Gastrocnemius medialis (tissue), 4 donors: Measurements from ENCODE around the gene NUDT14. TPM values are rescaled to one million over a fixed set of nuclear protein-coding genes. Genes with fewer than 3 reads are reported as not detected.

Experiments used
- ATAC-seq, 2 donors: fragments of 150-250 bp; one replicate each; pipeline ENCODE4 v1.9.1; 2016
- DNase-seq, 2 donors: peaks; one replicate each; pipeline ENCODE4 v3.0.0-alpha.2; 2019
- H3K27ac ChIP-seq, 4 donors: fragments of 200-600 bp; sonication (generic); 1 replicate in 1 of 4; 2 replicates in 3 of 4; pipeline ENCODE4 v1.5.1; 2016 to 2018; ENCODE audit warnings: mild to moderate bottlenecking in 2 of 4, moderate library complexity in 1 of 4
- H3K27me3 ChIP-seq, 3 donors: fragments of 200-600 bp; sonication (generic) in 2 of 3; 1 replicate in 1 of 3; 2 replicates in 2 of 3; pipeline versions ENCODE4 v1.5.1 to v1.6.0; 2016 to 2019; ENCODE audit warnings: mild to moderate bottlenecking in 1 of 3, moderate library complexity in 1 of 3
- H3K36me3 ChIP-seq, 2 donors: fragments of 200-600 bp; sonication (generic) in 1 of 2; one replicate each; pipeline ENCODE4 v1.5.1; 2017 to 2018
- H3K4me1 ChIP-seq, 2 donors: fragments of 200-600 bp; sonication (generic) in 1 of 2; one replicate each; pipeline ENCODE4 v1.5.1; 2016 to 2017; ENCODE audit warnings: mild to moderate bottlenecking in 2 of 2
- H3K4me3 ChIP-seq, 4 donors: fragments of 200-600 bp; sonication (generic) in 3 of 4; 1 replicate in 1 of 4; 2 replicates in 3 of 4; pipeline ENCODE4 v1.5.1; 2016 to 2019; ENCODE audit warnings: mild to moderate bottlenecking in 2 of 4
- H3K9me3 ChIP-seq, 3 donors: fragments of 200-600 bp; sonication (generic) in 2 of 3; 1 replicate in 1 of 3; 2 replicates in 2 of 3; pipeline ENCODE4 v1.5.1; 2016 to 2019
- CTCF ChIP-seq, 5 experiments: fragments of 450-650 bp in 3 of 5; fragments of 200-600 bp in 2 of 5; sonication (generic) in 2 of 5; IDR thresholded peaks in 4 of 5; conservative IDR thresholded peaks in 1 of 5; 1 replicate in 4 of 5; 2 replicates in 1 of 5; pipeline ENCODE4 v1.5.1; 2016 to 2019; ENCODE audit warnings: antibody characterized with exemption in 5 of 5, mild to moderate bottlenecking in 3 of 5, moderate library complexity in 3 of 5
- POLR2A ChIP-seq, 2 donors: fragments of 450-650 bp; IDR thresholded peaks; one replicate each; pipeline ENCODE4 v1.6.1; 2017; ENCODE audit warnings: antibody characterized with exemption in 2 of 2, mild to moderate bottlenecking in 2 of 2, moderate library complexity in 2 of 2
- in situ Hi-C, 4 donors: fragments of 200-750 bp; cut with MboI; loops; one replicate each; pipeline versions ENCODE4 v1.15.0 to v1.8.0; 2017; ENCODE audit warnings: low sequenced_read_pairs in 4 of 4
- intact Hi-C: fragments of 100-400 bp; cut with DNase I; formaldehyde crosslinking; loops from one replicate; pipeline ENCODE4 v1.15.1; 2023; ENCODE audit warnings: low total_unique reads
- total RNA-seq, 4 donors: library from RNA; depleted of rRNA; stranded (reverse); fragments of >200 nt; gene quantifications; one replicate each; pipeline versions ENCODE4 v1.1.0 to v1.2.3, GENCODE V29; 2016

Gene NUDT14
- total RNA-seq, 4 donors from 2014 or later: 11.0 to 25.5 (median 16.4) TPM

DNA sequence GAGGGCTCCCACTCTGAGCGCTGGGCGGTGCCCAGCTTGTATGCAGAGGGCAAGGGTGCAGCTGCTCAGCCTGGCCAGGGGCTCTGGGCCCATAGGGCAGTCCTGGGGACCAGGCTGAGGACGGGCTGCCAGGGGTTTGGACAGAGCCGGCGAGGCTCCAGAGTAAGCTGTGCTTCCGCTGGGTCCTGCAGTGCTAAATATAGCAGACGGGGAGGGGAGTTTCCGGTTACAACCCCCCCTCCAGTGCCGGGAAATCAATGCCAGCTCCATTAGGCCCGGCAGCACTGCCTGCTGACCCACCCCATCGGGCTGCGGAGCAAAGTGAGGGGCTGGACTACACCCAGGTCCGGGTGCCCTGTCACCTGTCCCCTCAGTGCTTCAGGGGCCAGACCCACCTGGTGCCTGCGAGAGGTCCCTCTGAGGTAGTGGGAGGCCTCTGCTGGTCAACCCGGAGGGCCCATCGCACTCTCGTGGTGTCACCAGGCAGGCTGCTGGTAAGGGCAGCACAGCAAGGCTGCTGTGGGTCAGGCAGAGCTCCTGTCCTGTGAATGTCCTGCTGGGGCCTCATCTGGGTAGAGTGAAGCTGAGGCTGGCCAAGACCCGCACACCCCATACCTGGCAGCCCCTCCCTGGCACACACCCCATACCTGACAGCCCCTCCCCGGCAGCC, 10.0 kb downstream of the NUDT14 start:
- ATAC-seq: peak; percentile 29 to 46

GRCh38 chr14:105169776-105170655, 11.1 kb downstream of the NUDT14 start:
- DNase-seq (peak in 1 of 2 donors; percentile 30), ATAC-seq (no peak)
- no peaks in the 10 kb centered on the region for H3K27me3 ChIP-seq
- in situ Hi-C loops: no loop called here
- H3K4me3 ChIP-seq: no peak overlapping the region
- intact Hi-C loops: loop anchor here (5.0 to 10.0 kb wide), 4 partner anchors 75 to 325 kb away; partner anchors contain the start of genes BTBD6, CLBA1 and TEDC1
- H3K27ac ChIP-seq: peak overlapping the region; percentile 76 to 83 (median 80)
- H3K4me1 ChIP-seq: peaks cover 40 to 48% of the 10 kb centered on the region in 2 donors
- H3K9me3 ChIP-seq: no peaks in the 10 kb centered on the region
- TF ChIP-seq POLR2A (IDR thresholded peaks at IDR 0.05): no peak
- TF ChIP-seq CTCF (IDR thresholded peaks at IDR 0.05 in 4 of 5, conservative IDR thresholded peaks at IDR 0.05 in 1 of 5): no peak
- H3K36me3 ChIP-seq: no peaks in the 10 kb centered on the region

More for the DNA sequence above, 10.0 kb downstream of the NUDT14 start:
- peak in 1 of 2 donors; percentile 71 for DNase-seq
- no peaks in the 10 kb centered on the region for H3K9me3 ChIP-seq
- intact Hi-C loops (loop anchor here (10.0 kb wide), 1 partner anchor 74 kb away; the partner anchor contains the start of gene BTBD6), in situ Hi-C loops (no loop called here)
- H3K27me3 ChIP-seq: no peaks in the 10 kb centered on the region
- H3K36me3 ChIP-seq: no peaks in the 10 kb centered on the region
- TF ChIP-seq CTCF (IDR thresholded peaks at IDR 0.05 in 4 of 5, conservative IDR thresholded peaks at IDR 0.05 in 1 of 5) (no peak), POLR2A (IDR thresholded peaks at IDR 0.05) (peak in 1 of 2 donors; percentile 32)
- H3K4me1 ChIP-seq: peaks cover 35 to 37% of the 10 kb centered on the region in 2 donors
- peak overlapping the region; percentile 76 to 83 (median 80) for H3K27ac ChIP-seq
- H3K4me3 ChIP-seq: peak overlapping the region in 2 of 4 donors; percentile 0 to 36

DNA sequence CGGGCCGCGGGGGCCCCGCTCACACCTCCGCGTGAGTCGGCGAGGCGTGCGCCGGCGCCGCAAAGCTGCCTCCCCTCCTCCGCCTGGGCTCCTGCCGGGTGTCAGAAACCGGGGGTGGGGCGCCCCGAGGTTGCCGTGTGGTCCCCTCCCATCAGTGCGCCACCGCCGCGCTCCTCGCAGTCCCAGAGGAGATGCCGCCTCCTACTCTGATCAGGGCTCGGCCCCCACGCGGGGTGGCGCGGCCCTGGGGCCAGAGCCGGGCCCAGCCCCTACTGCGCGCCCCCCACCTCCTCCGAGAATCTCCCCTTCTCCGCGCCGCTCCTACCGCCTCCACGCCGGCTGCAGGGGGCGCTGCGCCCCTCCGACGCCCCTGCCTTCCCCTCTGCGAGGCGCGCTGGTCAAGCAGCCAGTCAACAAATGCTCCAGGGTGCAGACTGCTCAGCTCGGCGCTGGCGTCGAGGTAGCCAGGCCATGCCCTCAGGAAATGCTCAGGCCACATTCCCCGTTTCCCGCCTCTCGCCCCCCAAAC, 12.1 kb downstream of the NUDT14 start:
- Histone ChIP-seq H3K36me3 (no peaks in the 10 kb centered on the region), H3K9me3 (no peaks in the 10 kb centered on the region), H3K27ac (peak overlapping the region; percentile 76 to 83 (median 80)), H3K4me3 (peak overlapping the region; percentile 38 to 57 (median 44)), H3K27me3 (no peaks in the 10 kb centered on the region), H3K4me1 (peaks cover 49 to 58% of the 10 kb centered on the region in 2 donors)
- intact Hi-C loops (loop anchor here (5.0 to 10.0 kb wide), 3 partner anchors 158 to 326 kb away; partner anchors contain the start of genes CLBA1 and TEDC1), in situ Hi-C loops (no loop called here)
- ATAC-seq (peak; percentile 5 to 13), DNase-seq (no peak)
- TF ChIP-seq POLR2A (IDR thresholded peaks at IDR 0.05) (peak in 1 of 2 donors; percentile 19), CTCF (IDR thresholded peaks at IDR 0.05 in 4 of 5, conservative IDR thresholded peaks at IDR 0.05 in 1 of 5) (peak in 4 of 5 experiments; percentile 44 to 60 (median 56))

GRCh38 chr14:105168496-105168978, 12.6 kb downstream of the NUDT14 start, which contains the start of gene JAG2:
Gene JAG2, minus strand, starts transcription at chr14:105168776. Its CDS starts 356 bp downstream, at chr14:105168420.
- peak within 1 kb of the TSS; percentile 76 to 83 (median 80) for H3K27ac ChIP-seq
- peaks cover 50 to 63% of the 10 kb centered on the region in 2 donors for H3K4me1 ChIP-seq
- H3K4me3 ChIP-seq: peak within 1 kb of the TSS; percentile 45 to 58 (median 54)
- ATAC-seq (peak; percentile 60 to 62), DNase-seq (peak; percentile 64 to 75)
- in situ Hi-C loops: no loop called here
- TF ChIP-seq POLR2A (IDR thresholded peaks at IDR 0.05) (peak; percentile 41 to 54), CTCF (IDR thresholded peaks at IDR 0.05 in 4 of 5, conservative IDR thresholded peaks at IDR 0.05 in 1 of 5) (no peak)
- no peaks in the 10 kb centered on the region for H3K36me3 ChIP-seq
- intact Hi-C loops: loop anchor here (5.0 to 10.0 kb wide), 3 partner anchors 159 to 326 kb away; partner anchors contain the start of genes CLBA1 and TEDC1
- no peaks in the 10 kb centered on the region for H3K27me3 ChIP-seq
- H3K9me3 ChIP-seq: no peaks in the 10 kb centered on the region
